CD8-positive, alpha-beta memory T cell (primary cell): ENCODE results near the gene CAV2. TPM values are rescaled to one million over a fixed set of nuclear protein-coding genes. Genes with fewer than 3 reads are reported as not detected.

Experiments
- CTCF ChIA-PET: fragments of 350-600 bp; sonication (Branson Sonifier 250); formaldehyde crosslinking; loops from one replicate; lab custom pipeline; 2021; ENCODE audit warnings: antibody characterized with exemption; lab: Charles Lee
- POLR2A ChIA-PET: fragments of 350-600 bp; sonication (Branson Sonifier 250); formaldehyde crosslinking; loops from one replicate; lab custom pipeline; 2021; ENCODE audit warnings: antibody characterized with exemption; lab: Charles Lee
- DNase-seq, 5 donors: peaks; one replicate each; pipeline versions ENCODE4 v3.0.0 to v3.0.0-alpha.2; 2020 to 2022; ENCODE audit warnings: mixed read lengths in 1 of 5
- H3K27ac ChIP-seq: one replicate; pipeline ENCODE4 v1.7.0; 2013; ENCODE audit warnings: low read depth, mild to moderate bottlenecking, low read length, moderate library complexity
- H3K27me3 ChIP-seq: 2 replicates; pipeline ENCODE4 v1.7.0; 2013; ENCODE audit warnings: low read length, mild to moderate bottlenecking; ENCODE audit not compliant: insufficient read depth, poor library complexity, severe bottlenecking
- H3K36me3 ChIP-seq: 2 replicates; pipeline ENCODE4 v1.7.0; 2013; ENCODE audit warnings: mild to moderate bottlenecking, low read length, moderate library complexity; ENCODE audit not compliant: insufficient read depth
- H3K4me1 ChIP-seq: 2 replicates; pipeline ENCODE4 v1.7.0; 2013; ENCODE audit warnings: mild to moderate bottlenecking, low read length, moderate library complexity; ENCODE audit not compliant: insufficient read depth
- H3K4me3 ChIP-seq: 2 replicates; pipeline ENCODE4 v1.7.0; 2013; ENCODE audit warnings: mild to moderate bottlenecking, low read length
- H3K9me3 ChIP-seq: 2 replicates; pipeline ENCODE4 v1.7.0; 2013; ENCODE audit warnings: mild to moderate bottlenecking, low read length
- H3K27ac Mint-ChIP-seq, 8 donors: one replicate each; pipeline ENCODE4 v1.8.0; 2020 to 2021; ENCODE audit warnings: mixed read lengths in 8 of 8, mild to moderate bottlenecking in 6 of 8, inconsistent platforms in 3 of 8, moderate library complexity in 3 of 8
- H3K27me3 Mint-ChIP-seq, 2 donors: one replicate each; pipeline ENCODE4 v1.8.0; 2020 to 2021; ENCODE audit warnings: mixed read lengths in 2 of 2, mild to moderate bottlenecking in 1 of 2, moderate library complexity in 1 of 2
- H3K36me3 Mint-ChIP-seq, 3 donors: one replicate each; pipeline ENCODE4 v1.8.0; 2020 to 2021; ENCODE audit warnings: mixed read lengths in 3 of 3, inconsistent platforms in 1 of 3, mild to moderate bottlenecking in 1 of 3
- H3K4me1 Mint-ChIP-seq, 3 donors: one replicate each; pipeline ENCODE4 v1.8.0; 2020 to 2021; ENCODE audit warnings: mixed read lengths in 3 of 3, inconsistent platforms in 1 of 3, mild to moderate bottlenecking in 1 of 3
- H3K4me3 Mint-ChIP-seq, 7 donors: one replicate each; pipeline ENCODE4 v1.8.0; 2020 to 2021; ENCODE audit warnings: mixed read lengths in 7 of 7, mild to moderate bottlenecking in 6 of 7, moderate library complexity in 4 of 7, inconsistent platforms in 2 of 7
- H3K9me3 Mint-ChIP-seq, 5 donors: one replicate each; pipeline ENCODE4 v1.8.0; 2020 to 2022; ENCODE audit warnings: mixed read lengths in 5 of 5, mild to moderate bottlenecking in 3 of 5, moderate library complexity in 2 of 5, inconsistent platforms in 1 of 5
- polyA plus RNA-seq: library from polyadenylated mRNA; unstranded; fragments of 300-500 nt; fragmentation: Illumina TruSeq; gene quantifications from one replicate; pipeline ENCODE4 v1.2.3, GENCODE V29; 2021
- total RNA-seq, 2 experiments: library from RNA; stranded (reverse); gene quantifications; one replicate each; pipeline ENCODE4 v1.2.3, GENCODE V29; 2021

CAV2 gene
- total and polyA plus RNA-seq, 3 experiments from 2014 or later = not detected

DNA sequence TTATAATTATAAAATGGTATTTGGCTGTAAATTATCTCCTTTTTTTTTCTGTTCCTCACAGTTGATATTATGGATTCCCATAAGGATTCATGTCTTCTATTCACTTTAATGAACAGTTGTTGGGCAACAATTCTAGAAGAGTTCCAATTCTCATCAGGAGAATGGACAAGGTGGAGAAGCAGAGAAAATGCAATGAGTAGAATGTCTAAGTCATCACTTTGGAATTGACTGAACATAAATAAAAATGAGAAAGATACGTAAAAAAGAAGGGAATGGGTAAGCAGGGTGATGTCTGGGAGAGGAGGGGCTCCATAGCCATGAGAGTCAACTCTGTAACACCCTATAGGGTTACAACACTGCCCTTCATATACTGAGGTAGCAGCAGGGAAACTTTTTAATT is 1.8 kb upstream of the CAV2 start:
- Mint-ChIP-seq H3K27me3 (peaks cover 33 to 39% of the 10 kb centered on the region in 2 donors), H3K4me3 (peak overlapping the region in 1 of 7 donors; percentile 82), H3K36me3 (no peaks in the 10 kb centered on the region), H3K9me3 (no peaks in the 10 kb centered on the region), H3K4me1 (peaks cover 10 to 14% (median 13%) of the 10 kb centered on the region in 3 donors), H3K27ac (no peak overlapping the region)
- H3K27ac ChIP-seq = no peak overlapping the region
- no peak for DNase-seq
- peaks cover 7% of the 10 kb centered on the region for H3K4me1 ChIP-seq
- ChIA-PET CTCF (no interaction called here), POLR2A (no interaction called here)
- H3K9me3 ChIP-seq = no peaks in the 10 kb centered on the region
- no peak overlapping the region for H3K4me3 ChIP-seq
- peaks cover 20% of the 10 kb centered on the region for H3K27me3 ChIP-seq
- no peaks in the 10 kb centered on the region for H3K36me3 ChIP-seq

- peak overlapping the region; percentile 15 for H3K4me3 ChIP-seq
- ChIA-PET POLR2A (no interaction called here), CTCF (interaction anchor here (1.7 kb wide), 1 partner anchor 26 kb away, joined by 4 read pairs; no protein-coding TSS in a partner anchor)
- peaks cover 7% of the 10 kb centered on the region for H3K4me1 ChIP-seq
- H3K36me3 ChIP-seq = no peaks in the 10 kb centered on the region
- peaks cover 10 to 14% (median 13%) of the 10 kb centered on the region in 3 donors for H3K4me1 Mint-ChIP-seq
- peak overlapping the region; percentile 71 for H3K27ac ChIP-seq
- peak overlapping the region in 1 of 8 donors; percentile 59 for H3K27ac Mint-ChIP-seq
- peaks cover 20% of the 10 kb centered on the region for H3K27me3 ChIP-seq
- peaks cover 33 to 47% of the 10 kb centered on the region in 2 donors for H3K27me3 Mint-ChIP-seq
- no peaks in the 10 kb centered on the region for H3K9me3 ChIP-seq
- no peaks in the 10 kb centered on the region for H3K9me3 Mint-ChIP-seq
- peak overlapping the region; percentile 67 to 90 (median 77) for H3K4me3 Mint-ChIP-seq
- no peaks in the 10 kb centered on the region for H3K36me3 Mint-ChIP-seq
- DNase-seq = peak in 1 of 5 donors; percentile 58
Observed at GRCh38 chr7:116500078-116500853, 728 bp downstream of the CAV2 start.

DNA sequence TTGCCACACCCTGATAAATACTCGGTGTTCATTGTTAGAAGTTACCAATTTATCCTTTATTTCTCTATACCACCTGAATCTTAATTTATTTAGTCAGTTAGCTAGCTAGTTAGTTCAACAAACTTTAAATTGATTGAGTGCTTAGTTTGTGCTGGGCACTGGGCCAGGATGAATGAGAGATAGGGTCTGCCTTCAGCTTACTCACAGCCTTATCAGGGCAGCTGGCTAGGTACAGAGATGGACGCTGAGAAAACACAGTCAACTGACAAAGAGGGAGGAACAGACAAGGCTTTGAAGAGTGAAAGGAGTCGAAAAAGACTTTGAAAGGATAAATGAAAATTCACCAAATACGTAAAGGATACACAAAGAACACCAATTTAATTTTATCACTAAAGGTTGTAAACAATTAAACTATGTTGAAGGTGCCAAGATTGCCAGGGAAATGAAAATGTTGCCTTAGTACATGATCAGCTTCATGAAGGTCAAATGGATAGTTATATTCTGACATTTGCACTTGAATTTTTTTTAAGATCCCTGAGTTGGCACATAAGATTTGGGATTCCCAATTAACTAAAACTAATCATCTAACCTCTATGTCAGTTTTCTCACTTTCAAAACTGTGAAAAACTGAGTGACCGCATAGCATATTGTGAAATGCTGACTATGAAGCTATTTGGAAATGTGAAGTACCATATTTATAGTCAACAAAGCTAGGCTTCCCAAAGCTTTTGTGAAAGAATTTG is 2.1 kb downstream of the CAV2 start:
- Mint-ChIP-seq H3K27ac (no peak overlapping the region), H3K27me3 (peaks cover 35 to 54% of the 10 kb centered on the region in 2 donors), H3K4me1 (peaks cover 10 to 14% (median 13%) of the 10 kb centered on the region in 3 donors), H3K9me3 (no peaks in the 10 kb centered on the region), H3K4me3 (peak overlapping the region in 1 of 7 donors; percentile 24), H3K36me3 (no peaks in the 10 kb centered on the region)
- no peak for DNase-seq
- peaks cover 20% of the 10 kb centered on the region for H3K27me3 ChIP-seq
- no peaks in the 10 kb centered on the region for H3K9me3 ChIP-seq
- H3K27ac ChIP-seq = peak overlapping the region; percentile 71
- ChIA-PET POLR2A (interaction anchor here (0.8 kb wide), 1 partner anchor 28 kb away, joined by 3 read pairs; no protein-coding TSS in a partner anchor), CTCF (interaction anchor here (1.2 to 1.9 kb wide), 2 partner anchors 24 to 242 kb away, joined by 4 to 10 read pairs; no protein-coding TSS in a partner anchor)
- no peak overlapping the region for H3K4me3 ChIP-seq
- peaks cover 7% of the 10 kb centered on the region for H3K4me1 ChIP-seq
- H3K36me3 ChIP-seq = no peaks in the 10 kb centered on the region

GRCh38 chr7:116502201-116503096 is 2.9 kb downstream of the CAV2 start:
- POLR2A ChIA-PET = interaction anchor here (0.8 kb wide), 1 partner anchor 27 kb away, joined by 3 read pairs; no protein-coding TSS in a partner anchor
- no peaks in the 10 kb centered on the region for H3K36me3 ChIP-seq
- peak overlapping the region; percentile 71 for H3K27ac ChIP-seq
- CTCF ChIA-PET = interaction anchor here (1.2 to 1.9 kb wide), 2 partner anchors 24 to 243 kb away, joined by 4 to 10 read pairs; no protein-coding TSS in a partner anchor
- no peak for DNase-seq
- Mint-ChIP-seq H3K9me3 (no peaks in the 10 kb centered on the region), H3K36me3 (no peaks in the 10 kb centered on the region), H3K4me1 (peaks cover 10 to 14% (median 13%) of the 10 kb centered on the region in 3 donors), H3K27ac (no peak overlapping the region), H3K4me3 (no peak overlapping the region), H3K27me3 (peaks cover 35 to 55% of the 10 kb centered on the region in 2 donors)
- peaks cover 20% of the 10 kb centered on the region for H3K27me3 ChIP-seq
- H3K4me3 ChIP-seq = no peak overlapping the region
- peaks cover 7% of the 10 kb centered on the region for H3K4me1 ChIP-seq
- H3K9me3 ChIP-seq = no peaks in the 10 kb centered on the region

DNA sequence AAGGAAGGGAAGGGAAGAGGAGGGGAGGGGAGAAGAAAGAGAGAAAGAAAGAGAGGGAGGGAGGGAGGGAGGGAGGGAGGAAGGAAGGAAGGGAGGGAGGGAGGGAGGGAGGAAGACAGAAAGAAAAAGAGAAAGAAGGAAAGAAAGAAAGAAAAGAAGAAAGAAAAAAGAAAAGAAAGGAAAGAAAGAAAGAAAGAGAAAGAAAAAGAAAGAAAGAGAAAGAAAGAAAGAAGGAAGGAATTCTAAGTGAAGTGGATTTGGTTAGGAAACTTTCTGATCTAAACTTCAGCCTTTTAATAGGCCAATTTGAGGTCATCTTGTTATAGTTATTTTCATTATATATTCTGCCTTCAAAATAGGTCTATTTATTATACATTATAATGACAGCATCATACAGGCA is 4.3 kb downstream of the CAV2 start:
- Mint-ChIP-seq H3K27me3 (peaks cover 28 to 49% of the 10 kb centered on the region in 2 donors), H3K4me1 (peaks cover 10 to 13% (median 13%) of the 10 kb centered on the region in 3 donors), H3K36me3 (no peaks in the 10 kb centered on the region), H3K4me3 (no peak overlapping the region), H3K9me3 (no peaks in the 10 kb centered on the region), H3K27ac (no peak overlapping the region)
- H3K4me3 ChIP-seq = no peak overlapping the region
- ChIA-PET POLR2A (no interaction called here), CTCF (interaction anchor here (2.2 kb wide), 1 partner anchor 22 kb away, joined by 7 read pairs; no protein-coding TSS in a partner anchor)
- no peaks in the 10 kb centered on the region for H3K9me3 ChIP-seq
- no peaks in the 10 kb centered on the region for H3K36me3 ChIP-seq
- DNase-seq = no peak
- no peak overlapping the region for H3K27ac ChIP-seq
- peaks cover 7% of the 10 kb centered on the region for H3K4me1 ChIP-seq
- H3K27me3 ChIP-seq = peaks cover 20% of the 10 kb centered on the region

- Mint-ChIP-seq H3K27me3 (peaks cover 25 to 42% of the 10 kb centered on the region in 2 donors), H3K27ac (no peak overlapping the region)
- CTCF ChIA-PET = interaction anchor here (2.2 kb wide), 1 partner anchor 21 kb away, joined by 7 read pairs; no protein-coding TSS in a partner anchor
Observed at GRCh38 chr7:116505278-116505677, 5.7 kb downstream of the CAV2 start.

GRCh38 chr7:116505823-116506222 is 6.3 kb downstream of the CAV2 start:
- Mint-ChIP-seq H3K9me3 (no peaks in the 10 kb centered on the region), H3K27me3 (peaks cover 19 to 37% of the 10 kb centered on the region in 2 donors), H3K4me1 (peaks cover 1 to 4% (median 2%) of the 10 kb centered on the region in 3 donors), H3K4me3 (no peak overlapping the region), H3K27ac (no peak overlapping the region), H3K36me3 (no peaks in the 10 kb centered on the region)
- Histone ChIP-seq H3K4me1 (no peaks in the 10 kb centered on the region), H3K27ac (no peak overlapping the region), H3K27me3 (peaks cover 8% of the 10 kb centered on the region), H3K9me3 (no peaks in the 10 kb centered on the region), H3K4me3 (no peak overlapping the region), H3K36me3 (no peaks in the 10 kb centered on the region)
- DNase-seq = no peak
- ChIA-PET POLR2A (no interaction called here), CTCF (interaction anchor here (2.2 kb wide), 1 partner anchor 20 kb away, joined by 7 read pairs; no protein-coding TSS in a partner anchor)

More at GRCh38 chr7:116505278-116505677, 5.7 kb downstream of the CAV2 start:
- H3K27ac ChIP-seq = no peak overlapping the region
- Mint-ChIP-seq H3K4me1 (peaks cover 7% of the 10 kb centered on the region in 3 donors), H3K4me3 (no peak overlapping the region), H3K36me3 (no peaks in the 10 kb centered on the region), H3K9me3 (no peaks in the 10 kb centered on the region)
- H3K9me3 ChIP-seq = no peaks in the 10 kb centered on the region
- no peak for DNase-seq
- H3K4me1 ChIP-seq = peaks cover 3% of the 10 kb centered on the region
- H3K36me3 ChIP-seq = no peaks in the 10 kb centered on the region
- H3K27me3 ChIP-seq = peaks cover 10% of the 10 kb centered on the region
- no peak overlapping the region for H3K4me3 ChIP-seq
- POLR2A ChIA-PET = no interaction called here
